Smooth muscle cell (in vitro differentiated cells): Measurements from ENCODE around the gene DBH. TPM values are rescaled to one million over a fixed set of nuclear protein-coding genes. Genes with fewer than 3 reads are reported as not detected.

Experiments used
- DNase-seq: peaks from one replicate; lab custom pipeline; 2025; ENCODE audit not compliant: unreplicated experiment; lab: John Stamatoyannopoulos, UW
- H2AFZ ChIP-seq: fragments of 200-600 bp; sonication (generic); 2 replicates; pipeline ENCODE4 v1.6.0; 2016; ENCODE audit warnings: antibody characterized with exemption, low read depth, mild to moderate bottlenecking
- H3F3A ChIP-seq: fragments of 200-600 bp; sonication (generic); 2 replicates; pipeline ENCODE4 v1.6.0; 2017; ENCODE audit warnings: antibody characterized with exemption, low read depth
- H3K27ac ChIP-seq: fragments of 200-600 bp; sonication (generic); 2 replicates; pipeline ENCODE4 v1.5.1; 2016; ENCODE audit warnings: low read depth, mild to moderate bottlenecking
- H3K27me3 ChIP-seq: fragments of 200-600 bp; sonication (generic); 2 replicates; pipeline ENCODE4 v1.6.1; 2016; ENCODE audit warnings: low read depth, mild to moderate bottlenecking
- H3K36me3 ChIP-seq: fragments of 200-600 bp; sonication (generic); 2 replicates; pipeline ENCODE4 v1.5.1; 2016; ENCODE audit warnings: low read depth
- H3K4me1 ChIP-seq: fragments of 200-600 bp; sonication (generic); 2 replicates; pipeline ENCODE4 v1.5.1; 2016; ENCODE audit warnings: low read depth
- H3K4me2 ChIP-seq: fragments of 200-600 bp; sonication (generic); 2 replicates; pipeline ENCODE4 v1.6.0; 2016; ENCODE audit warnings: mild to moderate bottlenecking
- H3K4me3 ChIP-seq: fragments of 200-600 bp; sonication (generic); 2 replicates; pipeline ENCODE4 v1.5.1; 2016; ENCODE audit warnings: mild to moderate bottlenecking
- H3K79me2 ChIP-seq: fragments of 200-600 bp; sonication (generic); 2 replicates; pipeline ENCODE4 v1.6.0; 2016; ENCODE audit warnings: low read depth, mild to moderate bottlenecking
- H3K9ac ChIP-seq: fragments of 200-600 bp; sonication (generic); 2 replicates; pipeline ENCODE4 v1.6.0; 2016; ENCODE audit warnings: low read depth
- H3K9me3 ChIP-seq: fragments of 200-600 bp; sonication (generic); replicated peaks from 2 replicates; pipeline ENCODE4 v1.5.1; 2016; ENCODE audit warnings: low read depth
- H4K20me1 ChIP-seq: fragments of 200-600 bp; sonication (generic); 2 replicates; pipeline ENCODE4 v1.6.0; 2016; ENCODE audit warnings: low read depth
- WGBS: methylation state at CpG from one replicate; pipeline ENCODE4 v1.1.7; 2016; ENCODE audit warnings: low lambda C conversion rate; 5-methylcytosine and 5-hydroxymethylcytosine counted together
- polyA plus RNA-seq: library from polyadenylated mRNA; unstranded; fragments of >200 nt; fragmentation: Nextera tagmentation; extraction: Ambion mirVana; gene quantifications from 2 replicates; pipeline ENCODE4 v1.2.1, GENCODE V29; 2016
- total RNA-seq: library from RNA; depleted of rRNA; stranded (reverse); fragments of >200 nt; gene quantifications from 2 replicates; pipeline ENCODE4 v1.2.3, GENCODE V29; 2014
- TF ChIP-seq, protein P1 (sequence below): fragments of 200-600 bp; sonication (generic); IDR thresholded peaks from 2 replicates; pipeline ENCODE4 v1.5.1; 2017; ENCODE audit warnings: borderline replicate concordance, mild to moderate bottlenecking, antibody characterized with exemption; ENCODE audit not compliant: insufficient read depth, poor library complexity, severe bottlenecking

Gene DBH
- total and polyA plus RNA-seq, 2 experiments from 2014 or later, result 0.22 TPM; not detected in 1

DNA sequence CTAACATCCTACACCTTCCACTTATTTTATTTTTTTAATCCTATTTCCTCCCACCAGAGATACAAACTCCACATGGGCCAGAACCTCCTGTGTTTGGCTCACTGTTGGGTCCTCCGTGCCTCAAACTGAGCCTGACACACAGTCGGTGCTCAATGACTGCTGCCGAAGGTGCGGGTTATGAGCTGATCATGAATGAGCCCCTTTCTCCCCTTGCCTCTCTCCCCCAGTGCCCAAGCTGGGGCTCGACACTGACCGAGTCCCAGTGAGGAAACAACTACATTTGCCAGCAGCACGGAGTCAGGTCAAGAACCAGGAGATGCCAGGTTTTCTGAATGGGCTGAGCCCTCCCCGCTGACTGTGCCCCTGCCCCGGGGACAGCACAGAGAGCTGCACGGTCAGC lies 57.0 kb downstream of the DBH start:
- Histone ChIP-seq H3K9ac (no peak overlapping the region), H3K36me3 (no peaks in the 10 kb centered on the region), H3K9me3 (no peaks in the 10 kb centered on the region), H4K20me1 (no peaks in the 10 kb centered on the region), H3K4me3 (no peak overlapping the region), H3K79me2 (no peaks in the 10 kb centered on the region), H3K4me2 (no peak overlapping the region), H3K27ac (no peak overlapping the region), H3F3A (no peaks in the 10 kb centered on the region), H3K4me1 (peaks cover 12% of the 10 kb centered on the region), H3K27me3 (no peaks in the 10 kb centered on the region), H2AFZ (no peak overlapping the region)
- WGBS, result 96% methylated on average over 10 of the region's 10 CpGs
- no peak for DNase-seq
- TF ChIP-seq, protein P1, sequence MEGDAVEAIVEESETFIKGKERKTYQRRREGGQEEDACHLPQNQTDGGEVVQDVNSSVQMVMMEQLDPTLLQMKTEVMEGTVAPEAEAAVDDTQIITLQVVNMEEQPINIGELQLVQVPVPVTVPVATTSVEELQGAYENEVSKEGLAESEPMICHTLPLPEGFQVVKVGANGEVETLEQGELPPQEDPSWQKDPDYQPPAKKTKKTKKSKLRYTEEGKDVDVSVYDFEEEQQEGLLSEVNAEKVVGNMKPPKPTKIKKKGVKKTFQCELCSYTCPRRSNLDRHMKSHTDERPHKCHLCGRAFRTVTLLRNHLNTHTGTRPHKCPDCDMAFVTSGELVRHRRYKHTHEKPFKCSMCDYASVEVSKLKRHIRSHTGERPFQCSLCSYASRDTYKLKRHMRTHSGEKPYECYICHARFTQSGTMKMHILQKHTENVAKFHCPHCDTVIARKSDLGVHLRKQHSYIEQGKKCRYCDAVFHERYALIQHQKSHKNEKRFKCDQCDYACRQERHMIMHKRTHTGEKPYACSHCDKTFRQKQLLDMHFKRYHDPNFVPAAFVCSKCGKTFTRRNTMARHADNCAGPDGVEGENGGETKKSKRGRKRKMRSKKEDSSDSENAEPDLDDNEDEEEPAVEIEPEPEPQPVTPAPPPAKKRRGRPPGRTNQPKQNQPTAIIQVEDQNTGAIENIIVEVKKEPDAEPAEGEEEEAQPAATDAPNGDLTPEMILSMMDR, result no peak

DNA sequence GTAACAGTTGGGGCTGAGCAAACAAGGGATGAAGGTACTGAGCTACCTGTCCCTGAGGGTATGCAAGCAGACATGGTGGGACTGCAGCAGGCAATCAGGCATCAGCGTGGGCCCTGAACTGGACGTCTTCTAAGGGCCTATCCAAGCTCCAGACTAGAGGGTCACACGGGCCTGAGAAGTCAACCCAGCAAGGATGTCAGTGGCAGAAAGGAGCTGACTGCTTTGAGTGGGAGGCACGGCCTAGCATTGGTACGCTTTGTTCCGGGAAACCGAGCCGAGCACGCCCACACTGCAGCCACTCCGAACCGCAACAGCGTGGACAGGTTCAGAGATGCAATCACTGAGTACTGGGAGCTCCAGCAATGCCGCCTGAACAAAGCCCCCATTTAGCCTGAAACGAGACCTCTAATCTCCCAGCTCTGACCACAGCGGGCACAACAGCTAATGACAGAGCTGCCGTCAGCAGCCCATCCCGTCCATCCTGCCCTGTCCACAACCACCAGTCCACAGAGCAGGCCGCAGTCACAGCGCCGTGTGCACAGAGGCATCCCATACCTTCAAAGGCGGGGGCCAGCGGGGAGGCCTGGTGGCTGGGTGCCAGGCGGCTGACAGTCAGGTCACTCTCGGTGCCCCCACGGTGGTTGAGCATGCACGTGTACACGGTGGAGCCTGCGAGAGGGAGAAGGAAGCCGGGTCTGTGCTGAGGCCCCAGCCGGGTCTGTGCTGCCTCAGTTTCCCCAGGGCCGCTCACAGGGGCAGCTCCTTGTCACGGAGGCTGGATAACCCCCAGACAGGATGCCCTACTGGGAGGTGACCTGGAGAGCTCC lies 57.8 kb downstream of the DBH start:
- H3K9me3 ChIP-seq, result no peaks in the 10 kb centered on the region
- H2AFZ ChIP-seq, result no peak overlapping the region
- H3F3A ChIP-seq, result no peaks in the 10 kb centered on the region
- peaks cover 12% of the 10 kb centered on the region for H3K4me1 ChIP-seq
- 84% methylated on average over 26 of the region's 32 CpGs for WGBS
- H3K27me3 ChIP-seq, result no peaks in the 10 kb centered on the region
- H3K27ac ChIP-seq, result no peak overlapping the region
- no peaks in the 10 kb centered on the region for H4K20me1 ChIP-seq
- DNase-seq, result no peak
- H3K4me2 ChIP-seq, result no peak overlapping the region
- no peak overlapping the region for H3K9ac ChIP-seq
- no peak overlapping the region for H3K4me3 ChIP-seq
- no peaks in the 10 kb centered on the region for H3K36me3 ChIP-seq
- H3K79me2 ChIP-seq, result no peaks in the 10 kb centered on the region
- TF ChIP-seq, protein P1, result no peak

DNA sequence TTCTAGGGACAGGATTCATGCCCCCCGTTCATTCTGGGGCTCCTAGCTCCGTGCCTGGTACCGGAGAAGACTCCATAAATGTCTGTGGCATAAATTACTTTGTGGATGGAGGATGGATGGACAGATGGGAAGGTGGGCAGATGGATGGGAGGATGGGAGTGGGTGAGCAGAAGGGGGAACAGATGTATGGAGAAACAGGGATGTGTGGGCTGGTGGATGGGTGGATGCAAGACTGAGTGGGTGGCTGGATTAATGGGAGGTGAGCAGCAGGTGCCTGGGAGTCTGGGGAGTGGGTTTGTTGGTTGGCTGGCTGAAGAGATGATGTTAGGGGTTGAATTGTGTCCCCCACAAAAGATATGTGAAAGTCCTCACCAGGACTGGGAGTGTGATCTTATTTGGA lies 58.5 kb downstream of the DBH start:
- H3K4me2 ChIP-seq, result no peak overlapping the region
- H3K27me3 ChIP-seq, result no peaks in the 10 kb centered on the region
- H3K36me3 ChIP-seq, result no peaks in the 10 kb centered on the region
- H3K4me1 ChIP-seq, result peaks cover 12% of the 10 kb centered on the region
- no peak overlapping the region for H2AFZ ChIP-seq
- WGBS, result 92% methylated on average over 3 of the region's 3 CpGs
- no peaks in the 10 kb centered on the region for H3K9me3 ChIP-seq
- no peaks in the 10 kb centered on the region for H3K79me2 ChIP-seq
- no peak overlapping the region for H3K4me3 ChIP-seq
- no peak for DNase-seq
- no peaks in the 10 kb centered on the region for H4K20me1 ChIP-seq
- TF ChIP-seq, protein P1, result no peak
- H3K9ac ChIP-seq, result no peak overlapping the region
- no peak overlapping the region for H3K27ac ChIP-seq
- no peaks in the 10 kb centered on the region for H3F3A ChIP-seq

DNA sequence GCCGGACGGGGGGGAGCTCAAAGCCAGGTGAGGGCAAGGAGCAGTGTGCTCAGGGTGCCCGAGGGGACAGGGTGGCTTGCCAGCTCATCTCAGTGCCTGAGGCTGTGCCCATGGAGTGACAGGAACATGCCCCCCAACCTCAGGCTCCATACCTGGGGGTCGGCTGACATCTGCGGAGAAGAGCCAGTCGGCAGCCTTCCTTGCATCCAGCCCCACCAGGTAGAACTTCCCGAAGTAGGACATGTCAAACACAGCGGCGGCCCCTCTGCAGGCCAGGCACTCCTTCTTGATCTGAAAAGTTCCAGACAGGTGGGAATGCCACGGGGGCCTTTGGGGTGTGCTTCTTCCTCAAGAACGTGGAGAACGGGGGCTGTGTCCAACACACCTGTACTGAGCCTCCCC lies 59.9 kb downstream of the DBH start:
- no peak overlapping the region for H3K9ac ChIP-seq
- H3K4me2 ChIP-seq, result no peak overlapping the region
- H3K4me3 ChIP-seq, result no peak overlapping the region
- H3K27me3 ChIP-seq, result no peaks in the 10 kb centered on the region
- WGBS, result 89% methylated on average over 10 of the region's 12 CpGs
- TF ChIP-seq, protein P1, result no peak
- H3K27ac ChIP-seq, result no peak overlapping the region
- no peak overlapping the region for H2AFZ ChIP-seq
- H3K9me3 ChIP-seq, result no peaks in the 10 kb centered on the region
- no peaks in the 10 kb centered on the region for H4K20me1 ChIP-seq
- no peaks in the 10 kb centered on the region for H3K79me2 ChIP-seq
- no peaks in the 10 kb centered on the region for H3F3A ChIP-seq
- peaks cover 11% of the 10 kb centered on the region for H3K4me1 ChIP-seq
- DNase-seq, result no peak
- H3K36me3 ChIP-seq, result no peaks in the 10 kb centered on the region
